Stomach smooth muscle (tissue), 2 donors: ENCODE measurements around the gene PDE7B.

ENCODE experiments used
- H3K27ac ChIP-seq: one replicate; pipeline ENCODE4 v1.7.0; 2013; ENCODE audit warnings: mild to moderate bottlenecking, low read length, inconsistent platforms
- H3K27me3 ChIP-seq, 2 donors: one replicate each; pipeline ENCODE4 v1.7.0; 2013; ENCODE audit warnings: low read length in 2 of 2; ENCODE audit not compliant: insufficient read depth in 2 of 2, control insufficient read depth in 1 of 2
- H3K36me3 ChIP-seq, 2 donors: one replicate each; pipeline ENCODE4 v1.7.0; 2013; ENCODE audit warnings: low read length in 2 of 2; ENCODE audit not compliant: control insufficient read depth in 2 of 2, insufficient read depth in 2 of 2
- H3K4me1 ChIP-seq: one replicate; pipeline ENCODE4 v1.7.0; 2013; ENCODE audit warnings: low read length; ENCODE audit not compliant: control insufficient read depth, insufficient read depth
- H3K4me3 ChIP-seq, 2 donors: one replicate each; pipeline ENCODE4 v1.7.0; 2013; ENCODE audit warnings: low read length in 2 of 2
- H3K9ac ChIP-seq, 2 donors: one replicate each; pipeline ENCODE4 v1.7.0; 2013; ENCODE audit warnings: low read length in 2 of 2, mild to moderate bottlenecking in 1 of 2
- H3K9me3 ChIP-seq, 2 donors: one replicate each; pipeline ENCODE4 v1.7.0; 2013; ENCODE audit warnings: low read length in 2 of 2; ENCODE audit not compliant: control insufficient read depth in 2 of 2
- donor health status: healthy.
- donor health status: Pancreatic carcinoma.

The PDE7B gene

DNA sequence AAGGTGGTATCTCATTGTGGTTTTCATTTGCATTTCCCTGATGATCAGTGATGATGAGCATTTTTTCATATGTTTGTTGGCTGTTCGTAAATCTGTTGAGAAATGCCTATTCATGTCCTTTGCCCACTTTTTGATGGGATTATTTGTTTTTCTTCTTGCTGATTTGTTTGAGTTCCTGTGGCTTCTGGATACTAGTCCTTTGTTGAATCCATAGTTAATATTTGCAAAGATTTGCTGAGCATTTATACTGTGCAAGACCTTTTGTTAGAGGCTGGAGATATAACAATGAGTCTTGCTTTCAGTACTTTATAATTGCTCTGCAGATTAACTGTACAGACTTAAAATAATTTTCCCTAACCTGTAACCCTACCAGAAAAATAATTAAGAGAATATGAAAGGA lies 35.6 kb downstream of the PDE7B start:
- no peaks in the 10 kb centered on the region for H3K27me3 ChIP-seq
- no peaks in the 10 kb centered on the region for H3K9me3 ChIP-seq
- H3K9ac ChIP-seq: no peak overlapping the region
- no peaks in the 10 kb centered on the region for H3K36me3 ChIP-seq
- no peaks in the 10 kb centered on the region for H3K4me1 ChIP-seq
- H3K4me3 ChIP-seq: no peak overlapping the region
- H3K27ac ChIP-seq: no peak overlapping the region

DNA sequence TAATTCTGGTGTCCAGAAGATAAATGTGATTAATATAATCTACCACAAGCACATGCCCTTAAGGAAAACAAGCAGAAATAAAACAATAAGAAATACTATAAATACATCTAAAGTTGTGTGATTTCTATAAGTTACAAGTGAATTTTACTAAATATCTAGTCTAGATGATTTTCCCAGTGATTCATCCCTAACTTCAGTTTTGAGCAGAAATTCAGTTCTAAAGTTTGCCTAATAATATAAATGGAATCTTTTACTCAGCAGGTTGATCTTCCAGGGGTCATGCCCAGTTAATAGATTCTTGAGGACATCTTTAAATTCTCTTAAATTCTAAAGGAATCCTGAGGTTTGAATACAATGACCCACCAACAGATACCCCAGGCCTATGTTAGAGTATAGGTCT lies 37.3 kb downstream of the PDE7B start:
- H3K36me3 ChIP-seq: no peaks in the 10 kb centered on the region

DNA sequence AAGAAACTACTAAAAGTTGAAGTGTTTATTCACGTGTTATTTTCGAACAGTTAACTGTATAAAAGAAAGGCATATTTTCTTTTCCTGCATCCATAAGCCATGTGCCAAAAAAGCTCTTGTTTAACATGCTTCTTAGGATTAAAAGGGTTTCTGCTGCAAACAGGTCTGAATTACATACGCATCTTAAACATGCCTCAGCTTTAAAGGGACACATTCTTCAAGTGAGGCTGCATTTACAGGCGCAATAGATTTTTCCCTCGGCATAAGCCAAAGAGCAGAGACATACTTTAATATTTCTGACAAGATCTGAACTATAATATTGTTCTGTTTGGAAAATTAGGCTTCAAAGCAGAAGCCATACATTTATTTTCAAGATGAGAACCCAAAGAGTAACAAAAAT lies 39.4 kb downstream of the PDE7B start:
- H3K27ac ChIP-seq: no peak overlapping the region
- peak overlapping the region in 1 of 2 donors; percentile 24 for H3K4me3 ChIP-seq
- no peaks in the 10 kb centered on the region for H3K27me3 ChIP-seq
- no peak overlapping the region for H3K9ac ChIP-seq
- no peaks in the 10 kb centered on the region for H3K9me3 ChIP-seq
- no peaks in the 10 kb centered on the region for H3K36me3 ChIP-seq
- no peaks in the 10 kb centered on the region for H3K4me1 ChIP-seq

More for the DNA sequence above, 37.3 kb downstream of the PDE7B start:
- no peaks in the 10 kb centered on the region for H3K4me1 ChIP-seq
- H3K9me3 ChIP-seq: no peaks in the 10 kb centered on the region
- no peak overlapping the region for H3K27ac ChIP-seq
- no peak overlapping the region for H3K9ac ChIP-seq
- no peaks in the 10 kb centered on the region for H3K27me3 ChIP-seq
- H3K4me3 ChIP-seq: no peak overlapping the region

DNA sequence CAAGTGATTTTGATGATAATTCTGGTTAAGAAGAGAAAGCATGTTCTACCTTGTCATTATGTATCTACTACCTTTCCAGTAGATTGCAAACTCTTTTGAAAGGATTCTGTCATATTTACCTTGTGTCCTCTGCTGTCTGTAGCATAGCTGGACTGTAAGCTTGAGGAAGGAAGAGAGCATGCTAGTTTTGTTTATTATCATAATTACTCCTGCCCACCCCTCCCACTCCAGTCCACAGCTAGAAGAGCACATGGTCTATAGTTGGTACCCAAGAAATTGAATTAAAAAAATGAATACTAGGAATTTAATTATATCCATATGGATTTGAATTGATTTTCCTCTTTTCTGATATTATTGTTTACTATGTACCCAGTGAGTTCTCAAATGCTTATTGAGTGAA lies 40.2 kb downstream of the PDE7B start:
- Histone ChIP-seq H3K4me1 (no peaks in the 10 kb centered on the region), H3K27ac (no peak overlapping the region), H3K9me3 (no peaks in the 10 kb centered on the region), H3K27me3 (no peaks in the 10 kb centered on the region), H3K4me3 (no peak overlapping the region), H3K9ac (no peak overlapping the region), H3K36me3 (no peaks in the 10 kb centered on the region)

DNA sequence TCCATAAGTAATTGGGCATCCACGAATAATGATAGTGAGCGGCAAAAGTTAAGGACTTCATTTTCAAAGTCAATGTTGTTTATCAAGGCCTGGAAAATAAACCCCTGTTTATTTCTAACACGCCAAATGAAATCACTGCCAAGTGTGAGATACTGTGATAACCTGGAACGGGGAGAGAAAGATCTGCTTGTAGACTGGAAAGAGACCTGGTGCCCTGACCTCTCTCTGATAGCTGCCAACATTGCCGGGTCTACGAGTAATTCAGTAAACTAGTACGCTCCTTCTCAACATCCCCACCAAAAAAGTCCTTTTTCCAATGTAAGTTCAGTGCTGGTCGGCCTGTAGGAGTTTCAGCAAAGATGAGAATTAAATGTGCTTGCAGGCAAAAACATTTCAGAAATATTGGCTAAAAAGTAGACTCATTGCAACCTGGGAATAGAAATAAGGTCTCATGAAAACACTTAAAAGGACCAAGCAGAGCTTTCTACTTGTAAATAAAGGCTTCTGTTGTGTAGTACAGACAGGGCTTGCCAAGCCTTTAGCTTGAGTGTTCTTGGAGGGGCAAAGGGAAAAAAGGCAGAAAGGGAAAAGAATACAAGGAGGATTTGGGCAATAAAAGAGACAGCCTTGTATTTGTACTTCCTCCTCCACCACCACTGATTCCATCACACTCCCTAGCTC lies 43.9 kb downstream of the PDE7B start:
- Histone ChIP-seq H3K27ac (no peak overlapping the region), H3K9ac (no peak overlapping the region), H3K36me3 (no peaks in the 10 kb centered on the region)

DNA sequence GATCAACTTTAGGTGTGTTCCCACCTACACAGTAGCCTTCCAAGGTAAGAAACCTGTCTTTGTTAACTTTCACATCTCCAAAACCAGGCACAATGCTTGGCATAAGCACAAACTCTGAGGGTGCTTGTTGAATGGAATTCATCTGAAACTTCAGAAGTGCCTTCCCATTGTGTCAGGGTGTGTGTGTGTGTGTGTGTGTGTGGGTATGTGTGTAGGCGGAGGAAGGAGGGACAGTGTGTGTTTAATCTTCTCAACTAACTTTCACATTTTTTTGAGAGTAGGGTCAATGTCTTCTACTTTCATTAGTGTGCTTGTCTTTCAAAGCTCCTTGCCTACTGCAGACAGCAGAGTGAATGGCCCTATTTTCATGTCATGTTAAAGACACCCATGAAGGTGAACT lies 45.6 kb downstream of the PDE7B start:
- Histone ChIP-seq H3K4me3 (no peak overlapping the region), H3K9me3 (peaks cover 0 to 2% of the 10 kb centered on the region in 2 donors), H3K27me3 (no peaks in the 10 kb centered on the region), H3K36me3 (no peaks in the 10 kb centered on the region), H3K9ac (no peak overlapping the region), H3K27ac (no peak overlapping the region), H3K4me1 (peaks cover 2% of the 10 kb centered on the region)

More for the DNA sequence above, 43.9 kb downstream of the PDE7B start:
- H3K4me1 ChIP-seq: no peaks in the 10 kb centered on the region
- H3K27me3 ChIP-seq: no peaks in the 10 kb centered on the region
- H3K4me3 ChIP-seq: no peak overlapping the region
- peaks cover 0 to 2% of the 10 kb centered on the region in 2 donors for H3K9me3 ChIP-seq

DNA sequence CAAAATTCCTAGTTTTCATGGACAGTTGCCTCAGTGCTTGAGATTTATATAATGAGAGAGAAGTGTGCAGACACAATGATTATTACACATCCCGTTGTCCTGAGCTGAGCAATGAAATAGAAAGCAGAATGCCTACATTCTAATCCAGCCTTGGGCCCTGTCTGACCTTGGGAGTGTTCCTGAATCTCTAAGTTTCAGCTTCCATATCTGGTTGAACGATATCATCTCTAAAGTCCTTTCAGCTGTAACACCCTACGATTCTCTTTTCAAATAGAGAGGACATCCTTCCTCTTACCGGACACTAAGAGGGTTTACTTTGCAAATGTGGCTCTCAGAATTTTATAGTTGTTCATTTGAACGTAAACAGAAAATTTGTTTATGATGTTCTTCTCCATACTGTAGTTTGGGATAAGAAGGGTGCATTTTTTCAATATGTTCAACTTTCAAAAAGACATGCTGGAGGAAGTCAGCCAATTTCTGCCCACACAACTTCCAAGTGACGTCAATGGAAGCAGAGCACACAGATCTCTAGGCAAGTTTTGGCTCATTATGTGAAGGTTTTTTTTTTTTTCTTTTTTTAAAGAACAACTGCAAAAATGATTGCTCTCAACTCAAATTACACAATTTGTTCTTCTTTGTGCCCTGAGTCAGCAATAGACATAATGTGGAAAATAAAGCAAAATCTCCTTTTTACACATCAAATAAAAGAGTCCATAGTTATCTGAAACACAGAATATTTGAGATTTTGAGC lies 50.4 kb downstream of the PDE7B start:
- Histone ChIP-seq H3K9ac (peak overlapping the region in 1 of 2 donors; percentile 29), H3K27me3 (no peaks in the 10 kb centered on the region), H3K4me1 (peaks cover 7% of the 10 kb centered on the region), H3K36me3 (no peaks in the 10 kb centered on the region), H3K27ac (peak overlapping the region; percentile 71), H3K9me3 (peaks cover 0 to 2% of the 10 kb centered on the region in 2 donors), H3K4me3 (peak overlapping the region in 1 of 2 donors; percentile 47)

DNA sequence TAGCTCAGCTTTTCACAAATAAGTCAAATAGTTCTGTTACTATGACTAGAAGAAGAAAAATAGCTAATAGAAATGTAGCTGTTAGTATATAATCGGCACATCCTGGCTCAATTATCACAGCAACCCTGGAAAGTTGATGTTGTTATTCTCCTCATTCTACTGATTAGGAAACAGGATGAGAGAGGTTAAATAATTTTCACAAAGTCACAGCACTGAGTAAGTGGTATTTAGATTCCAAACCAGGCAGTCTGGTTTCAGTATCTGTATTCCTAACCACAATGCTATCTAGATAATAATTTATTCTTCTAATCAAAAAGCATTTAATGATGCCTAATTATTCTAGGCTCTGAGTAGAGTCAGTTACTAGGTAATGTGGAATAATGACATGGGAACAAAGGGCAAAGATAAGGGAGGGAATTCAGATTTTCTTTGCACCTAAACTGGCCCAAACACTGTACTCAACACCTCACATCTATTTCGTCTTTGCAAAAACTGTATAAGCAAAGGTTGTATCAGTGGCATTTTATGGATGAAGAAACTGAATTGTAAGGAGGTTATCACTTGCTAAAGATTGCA lies 51.3 kb downstream of the PDE7B start:
- Histone ChIP-seq H3K27ac (peak overlapping the region; percentile 26), H3K36me3 (no peaks in the 10 kb centered on the region), H3K4me1 (peaks cover 7% of the 10 kb centered on the region), H3K9ac (no peak overlapping the region), H3K27me3 (no peaks in the 10 kb centered on the region), H3K9me3 (peaks cover 0 to under 1% of the 10 kb centered on the region in 2 donors), H3K4me3 (peak overlapping the region in 1 of 2 donors; percentile 18)

DNA sequence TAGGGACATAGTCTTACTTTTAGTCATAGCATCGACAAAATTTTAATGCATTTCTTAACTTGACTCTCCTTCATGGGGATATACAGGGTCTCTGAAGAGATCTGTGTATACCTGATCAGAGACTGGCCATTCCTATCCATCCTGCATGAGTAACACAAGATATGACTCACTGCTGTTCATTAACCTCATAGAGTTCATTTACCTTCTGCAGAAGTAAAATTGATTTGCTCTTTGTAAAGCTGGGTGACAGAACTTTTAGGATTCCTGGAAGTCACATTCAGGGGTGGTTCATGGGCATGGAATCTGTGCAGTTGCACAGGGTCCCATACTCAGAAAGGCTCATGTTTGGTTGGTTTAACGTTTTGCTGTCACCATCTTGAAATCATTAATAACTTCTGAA lies 53.2 kb downstream of the PDE7B start:
- peaks cover 7% of the 10 kb centered on the region for H3K4me1 ChIP-seq
- H3K36me3 ChIP-seq: no peaks in the 10 kb centered on the region
- no peak overlapping the region for H3K9ac ChIP-seq
- H3K27me3 ChIP-seq: no peaks in the 10 kb centered on the region
- no peak overlapping the region for H3K27ac ChIP-seq
- no peaks in the 10 kb centered on the region for H3K9me3 ChIP-seq
- no peak overlapping the region for H3K4me3 ChIP-seq

DNA sequence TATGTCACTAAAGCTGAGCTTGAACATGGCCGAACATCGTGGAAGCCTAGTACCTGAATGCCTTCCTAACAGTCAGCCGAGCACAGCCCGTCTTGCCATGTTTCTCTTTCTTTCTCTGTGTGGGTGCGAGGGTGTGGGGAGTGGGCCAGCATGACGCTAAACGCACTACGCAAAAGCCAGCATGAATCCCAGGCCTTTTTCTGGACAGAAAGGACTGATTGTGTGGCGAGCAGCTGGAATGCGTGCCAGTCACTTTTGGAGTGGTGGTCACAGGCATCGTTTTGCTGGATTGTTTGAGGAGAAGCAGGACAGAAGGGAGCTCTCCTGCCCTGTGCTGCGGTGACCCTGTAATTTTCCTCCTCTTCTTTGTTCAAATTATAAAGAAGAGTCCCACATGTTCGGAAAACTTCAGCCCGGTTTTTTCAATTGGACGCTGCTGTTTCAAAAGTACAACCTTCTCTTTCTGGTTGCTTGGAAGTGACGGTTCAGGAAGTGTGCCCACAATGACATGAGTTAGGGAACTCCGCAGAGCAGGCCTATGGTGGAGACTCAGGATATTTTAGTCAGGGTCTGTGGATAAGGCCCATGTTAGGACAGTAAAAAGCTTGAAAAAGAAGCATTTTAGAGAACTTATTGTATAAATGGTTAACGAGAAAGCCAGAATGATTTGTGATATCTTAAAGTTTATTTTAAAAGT lies 54.3 kb downstream of the PDE7B start:
- Histone ChIP-seq H3K4me3 (no peak overlapping the region), H3K4me1 (peaks cover 7% of the 10 kb centered on the region), H3K27me3 (no peaks in the 10 kb centered on the region), H3K9ac (no peak overlapping the region), H3K27ac (no peak overlapping the region), H3K36me3 (no peaks in the 10 kb centered on the region), H3K9me3 (no peaks in the 10 kb centered on the region)
